Subcutaneous abdominal adipose tissue (tissue), 5 donors: ENCODE data around the gene TRAPPC11.

ENCODE experiments used
- H3K27ac ChIP-seq: one replicate; pipeline ENCODE4 v1.7.0; 2013; ENCODE audit warnings: low read depth, mild to moderate bottlenecking, inconsistent platforms, low read length, moderate library complexity
- H3K27me3 ChIP-seq, 5 donors: one replicate each; pipeline ENCODE4 v1.7.0; 2013; ENCODE audit warnings: low read length in 5 of 5, inconsistent platforms in 1 of 5; ENCODE audit not compliant: control insufficient read depth in 5 of 5, insufficient read depth in 4 of 5
- H3K36me3 ChIP-seq, 5 donors: one replicate each; pipeline ENCODE4 v1.7.0; 2013; ENCODE audit warnings: low read length in 5 of 5; ENCODE audit not compliant: control insufficient read depth in 5 of 5, insufficient read depth in 5 of 5
- H3K4me1 ChIP-seq, 5 donors: one replicate each; pipeline ENCODE4 v1.7.0; 2013; ENCODE audit warnings: low read length in 5 of 5, mild to moderate bottlenecking in 3 of 5, moderate library complexity in 1 of 5; ENCODE audit not compliant: control insufficient read depth in 5 of 5, insufficient read depth in 5 of 5
- H3K4me3 ChIP-seq, 5 donors: one replicate each; pipeline ENCODE4 v1.7.0; 2013; ENCODE audit warnings: low read length in 5 of 5, low read depth in 1 of 5
- H3K9ac ChIP-seq, 5 donors: one replicate each; pipeline ENCODE4 v1.7.0; 2013; ENCODE audit warnings: low read length in 5 of 5, mild to moderate bottlenecking in 4 of 5, moderate library complexity in 3 of 5
- H3K9me3 ChIP-seq, 5 donors: one replicate each; pipeline ENCODE4 v1.7.0; 2013; ENCODE audit warnings: low read length in 5 of 5; ENCODE audit not compliant: control insufficient read depth in 5 of 5
- donor health status: healthy.
- donor health status: healthy.
- donor health status: healthy.
- donor health status: healthy.
- donor health status: healthy.

TRAPPC11 gene

DNA sequence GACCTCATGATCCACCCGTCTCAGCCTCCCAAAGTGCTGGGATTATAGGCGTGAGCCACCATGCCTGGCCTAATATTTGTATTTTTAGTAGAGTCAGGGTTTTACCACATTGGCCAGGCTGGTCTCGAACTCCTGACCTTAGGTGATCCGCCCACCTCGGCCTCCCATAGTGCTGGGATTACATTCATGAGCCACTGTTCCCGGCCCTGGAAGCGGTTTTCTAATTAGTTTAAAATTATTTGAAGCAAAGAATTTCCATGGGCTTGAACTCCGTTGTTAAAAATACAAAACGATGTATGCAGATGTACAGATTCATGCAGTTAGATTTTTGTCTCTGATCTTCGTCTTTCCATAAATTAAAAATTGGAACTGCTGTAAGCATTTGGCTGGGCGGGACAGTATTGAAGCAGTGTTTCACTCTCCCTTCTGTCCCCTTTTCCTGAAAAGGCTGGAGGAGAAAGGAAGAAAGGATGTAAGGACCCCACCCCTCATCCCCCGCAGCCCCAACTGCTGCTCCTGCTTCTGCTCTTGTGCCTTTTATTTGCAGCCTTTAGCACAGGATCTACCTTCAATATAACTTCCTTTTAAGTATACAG is 12.0 kb downstream of the TRAPPC11 start:
- Histone ChIP-seq H3K27ac (no peak overlapping the region), H3K9me3 (no peaks in the 10 kb centered on the region), H3K4me1 (no peaks in the 10 kb centered on the region), H3K27me3 (no peaks in the 10 kb centered on the region), H3K36me3 (peaks cover 34 to 55% (median 44%) of the 10 kb centered on the region in 5 donors), H3K4me3 (no peak overlapping the region), H3K9ac (no peak overlapping the region)

DNA sequence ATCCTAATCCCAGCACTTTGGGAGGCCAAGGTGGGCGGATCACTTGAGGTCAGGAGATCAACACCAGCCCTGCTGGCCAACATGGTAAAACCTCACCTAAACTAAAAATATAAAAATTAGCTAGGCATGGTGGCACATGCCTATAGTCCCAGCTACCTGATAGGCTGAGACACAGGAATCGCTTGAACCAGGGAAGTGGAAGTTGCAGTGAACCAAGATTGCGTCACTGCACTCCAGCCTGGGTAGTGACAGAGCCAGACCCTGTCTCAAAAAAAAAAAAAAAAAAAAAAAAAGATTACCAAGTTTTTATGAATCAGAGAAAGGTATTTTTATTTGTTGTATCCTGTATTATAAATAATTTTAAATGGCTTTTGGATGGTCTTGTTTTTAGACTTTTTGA is 15.1 kb downstream of the TRAPPC11 start:
- Histone ChIP-seq H3K4me1 (no peaks in the 10 kb centered on the region), H3K36me3 (peaks cover 22 to 53% (median 31%) of the 10 kb centered on the region in 5 donors), H3K9me3 (no peaks in the 10 kb centered on the region), H3K4me3 (no peak overlapping the region), H3K27me3 (no peaks in the 10 kb centered on the region), H3K27ac (no peak overlapping the region), H3K9ac (no peak overlapping the region)

DNA sequence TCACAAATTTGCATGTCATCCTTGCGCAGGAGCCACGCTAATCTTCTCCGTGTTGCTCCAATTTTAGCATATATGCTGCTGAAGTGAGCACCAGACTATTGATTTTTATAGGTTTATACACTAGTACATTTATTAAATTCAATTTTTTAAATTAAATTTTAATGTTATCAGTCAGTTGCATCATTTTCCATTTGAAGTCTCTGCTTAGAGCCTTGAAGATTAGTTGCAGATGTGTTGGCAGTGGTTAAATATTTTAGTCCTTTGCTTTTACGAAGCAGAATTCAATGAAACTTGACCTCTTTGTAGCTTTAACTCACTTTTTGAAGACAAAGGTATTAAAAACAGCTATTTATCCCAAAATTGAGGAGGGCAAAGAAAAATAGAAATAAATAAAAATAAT is 16.5 kb downstream of the TRAPPC11 start:
- no peak overlapping the region for H3K4me3 ChIP-seq
- no peak overlapping the region for H3K27ac ChIP-seq
- no peaks in the 10 kb centered on the region for H3K4me1 ChIP-seq
- H3K9me3 ChIP-seq, result no peaks in the 10 kb centered on the region
- H3K9ac ChIP-seq, result no peak overlapping the region
- peaks cover 16 to 51% (median 28%) of the 10 kb centered on the region in 5 donors for H3K36me3 ChIP-seq
- H3K27me3 ChIP-seq, result no peaks in the 10 kb centered on the region

GRCh38 chr4:183681119-183681518 is 22.0 kb downstream of the TRAPPC11 start:
- no peak overlapping the region for H3K9ac ChIP-seq
- no peaks in the 10 kb centered on the region for H3K9me3 ChIP-seq
- H3K36me3 ChIP-seq, result peaks cover 39 to 70% (median 53%) of the 10 kb centered on the region in 5 donors
- no peak overlapping the region for H3K4me3 ChIP-seq
- no peaks in the 10 kb centered on the region for H3K27me3 ChIP-seq
- H3K4me1 ChIP-seq, result no peaks in the 10 kb centered on the region
- H3K27ac ChIP-seq, result no peak overlapping the region

GRCh38 chr4:183686461-183686860 is 27.4 kb downstream of the TRAPPC11 start:
- peaks cover 47 to 69% (median 54%) of the 10 kb centered on the region in 5 donors for H3K36me3 ChIP-seq

DNA sequence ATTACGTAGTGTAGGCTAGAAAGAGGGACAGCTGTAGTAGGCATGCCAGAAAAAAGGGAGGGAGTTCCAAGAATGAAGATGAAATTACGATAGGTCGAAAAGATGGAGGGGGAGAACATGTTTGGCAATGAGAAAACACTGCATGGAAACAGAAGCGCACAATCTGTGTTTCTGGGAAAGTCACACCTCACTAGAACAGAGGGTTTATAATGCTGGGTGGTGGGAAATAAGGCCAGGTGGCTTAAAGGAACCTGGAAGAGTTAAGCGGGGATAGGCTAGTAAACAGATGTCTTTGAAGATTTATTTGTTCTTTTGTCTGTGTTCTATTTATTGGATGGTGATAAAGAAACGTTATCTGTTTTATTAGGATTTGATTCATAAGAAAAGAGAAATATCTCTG is 29.1 kb downstream of the TRAPPC11 start:
- Histone ChIP-seq H3K27me3 (no peaks in the 10 kb centered on the region), H3K9me3 (no peaks in the 10 kb centered on the region), H3K27ac (no peak overlapping the region), H3K4me3 (no peak overlapping the region), H3K4me1 (no peaks in the 10 kb centered on the region), H3K36me3 (peaks cover 54 to 74% (median 61%) of the 10 kb centered on the region in 5 donors), H3K9ac (no peak overlapping the region)

More at GRCh38 chr4:183686461-183686860, 27.4 kb downstream of the TRAPPC11 start:
- H3K9ac ChIP-seq, result no peak overlapping the region
- no peaks in the 10 kb centered on the region for H3K27me3 ChIP-seq
- H3K9me3 ChIP-seq, result no peaks in the 10 kb centered on the region
- H3K4me3 ChIP-seq, result no peak overlapping the region
- H3K4me1 ChIP-seq, result no peaks in the 10 kb centered on the region
- H3K27ac ChIP-seq, result no peak overlapping the region

DNA sequence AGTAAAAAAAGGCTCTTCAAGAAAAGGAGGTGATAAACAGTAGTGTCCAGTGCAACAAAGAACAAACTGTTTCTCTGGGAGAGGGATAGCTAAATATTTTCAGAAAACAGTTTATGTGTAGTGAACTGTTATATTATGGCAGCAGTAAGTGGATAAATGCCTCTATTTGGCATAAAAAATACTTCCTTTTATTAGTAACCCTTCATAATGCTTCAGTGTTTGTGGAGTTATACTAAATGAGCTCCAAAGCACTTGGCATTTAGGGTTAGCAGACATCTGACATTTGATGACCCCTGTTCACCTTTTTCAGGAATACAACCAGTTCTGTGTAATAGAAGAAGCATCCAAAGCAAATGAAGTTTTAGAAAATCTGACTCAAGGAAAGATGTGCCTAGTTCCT is 31.9 kb downstream of the TRAPPC11 start:
- H3K4me1 ChIP-seq, result no peaks in the 10 kb centered on the region
- H3K27ac ChIP-seq, result no peak overlapping the region
- no peaks in the 10 kb centered on the region for H3K27me3 ChIP-seq
- no peak overlapping the region for H3K4me3 ChIP-seq
- H3K36me3 ChIP-seq, result peaks cover 50 to 76% (median 61%) of the 10 kb centered on the region in 5 donors
- no peaks in the 10 kb centered on the region for H3K9me3 ChIP-seq
- H3K9ac ChIP-seq, result no peak overlapping the region

- Histone ChIP-seq H3K9ac (no peak overlapping the region), H3K27me3 (no peaks in the 10 kb centered on the region), H3K4me3 (no peak overlapping the region), H3K9me3 (no peaks in the 10 kb centered on the region), H3K36me3 (peaks cover 52 to 76% (median 61%) of the 10 kb centered on the region in 5 donors), H3K4me1 (no peaks in the 10 kb centered on the region), H3K27ac (no peak overlapping the region)
These were observed 32.8 kb downstream of the TRAPPC11 start for GRCh38 chr4:183691897-183692296.

GRCh38 chr4:183698909-183699308 is 39.8 kb downstream of the TRAPPC11 start:
- H3K27ac ChIP-seq, result no peak overlapping the region
- no peaks in the 10 kb centered on the region for H3K27me3 ChIP-seq
- peaks cover 65 to 92% (median 82%) of the 10 kb centered on the region in 5 donors for H3K36me3 ChIP-seq
- no peak overlapping the region for H3K4me3 ChIP-seq
- no peaks in the 10 kb centered on the region for H3K9me3 ChIP-seq
- no peaks in the 10 kb centered on the region for H3K4me1 ChIP-seq
- no peak overlapping the region for H3K9ac ChIP-seq

DNA sequence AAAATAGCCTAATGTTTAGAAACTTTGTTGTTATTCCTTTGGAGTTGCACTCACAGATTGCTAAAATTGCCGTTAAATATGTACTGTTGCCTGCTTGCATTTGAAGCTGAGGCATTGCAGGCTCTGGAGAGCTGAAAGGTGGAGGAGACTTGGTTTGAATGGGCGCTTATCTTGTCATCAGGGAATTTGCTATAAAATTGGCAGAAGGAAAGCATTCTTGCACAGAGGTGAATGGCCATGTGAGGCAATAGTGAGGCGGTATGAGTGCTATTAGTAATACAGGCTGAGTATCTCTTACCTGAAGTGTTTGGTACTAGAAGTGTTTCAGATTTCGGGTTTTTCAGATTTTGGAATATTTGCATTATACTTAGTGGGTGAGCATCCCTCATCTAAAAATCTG is 41.3 kb downstream of the TRAPPC11 start:
- Histone ChIP-seq H3K36me3 (peaks cover 57 to 85% (median 70%) of the 10 kb centered on the region in 5 donors), H3K9me3 (no peaks in the 10 kb centered on the region), H3K9ac (no peak overlapping the region), H3K27me3 (no peaks in the 10 kb centered on the region), H3K27ac (no peak overlapping the region), H3K4me1 (no peaks in the 10 kb centered on the region), H3K4me3 (no peak overlapping the region)
